Esophagus muscularis mucosa (tissue), 4 donors: ENCODE results near the gene INPP5A. TPM values are rescaled to one million over a fixed set of nuclear protein-coding genes. Genes with fewer than 3 reads are reported as not detected.

Source experiments
- DNase-seq: peaks from one replicate; pipeline ENCODE4 v3.0.0-alpha.2; 2017; ENCODE audit errors: extremely low spot score
- H3K27ac ChIP-seq, 4 donors: fragments of 200-600 bp; sonication (generic); replicated peaks in 1 of 4; 1 replicate in 3 of 4; 2 replicates in 1 of 4; pipeline ENCODE4 v1.5.1; 2016 to 2019; ENCODE audit warnings: mild to moderate bottlenecking in 1 of 4
- H3K27me3 ChIP-seq, 4 donors: fragments of 200-600 bp; sonication (generic); one replicate each; pipeline versions ENCODE4 v1.5.1 to v1.6.0; 2016 to 2019
- H3K36me3 ChIP-seq, 4 donors: fragments of 200-600 bp; sonication (generic); one replicate each; pipeline ENCODE4 v1.5.1; 2016 to 2019
- H3K4me1 ChIP-seq, 4 donors: fragments of 200-600 bp; sonication (generic); one replicate each; pipeline ENCODE4 v1.5.1; 2016 to 2019
- H3K4me3 ChIP-seq, 4 donors: fragments of 200-600 bp; sonication (generic); 1 replicate in 2 of 4; 2 replicates in 2 of 4; pipeline ENCODE4 v1.5.1; 2016 to 2019; ENCODE audit warnings: mild to moderate bottlenecking in 4 of 4, moderate library complexity in 1 of 4
- H3K9me3 ChIP-seq, 4 donors: fragments of 200-600 bp; sonication (generic); 1 replicate in 3 of 4; 2 replicates in 1 of 4; pipeline ENCODE4 v1.5.1; 2016 to 2019
- EP300 ChIP-seq: sonication (generic); formaldehyde crosslinking; IDR thresholded peaks from one replicate; pipeline ENCODE4 v1.6.1; 2017; ENCODE audit warnings: antibody characterized with exemption
- POLR2A ChIP-seq: fragments of 450-650 bp; IDR thresholded peaks from one replicate; pipeline ENCODE4 v1.6.1; 2017; ENCODE audit warnings: antibody characterized with exemption, moderate library complexity, mild to moderate bottlenecking, low read depth
- POLR2AphosphoS5 ChIP-seq, 2 donors: sonication (generic); formaldehyde crosslinking; IDR thresholded peaks; one replicate each; pipeline ENCODE4 v1.6.1; 2017; ENCODE audit warnings: antibody characterized with exemption in 2 of 2
- WGBS: methylation state at CpG from one replicate; pipeline ENCODE4 v1.1.5; 2018; 5-methylcytosine and 5-hydroxymethylcytosine counted together
- intact Hi-C: fragments of 100-400 bp; cut with DNase I; formaldehyde crosslinking; loops from one replicate; pipeline ENCODE4 v1.15.1; 2023
- total RNA-seq, 4 donors: library from RNA; depleted of rRNA; stranded (reverse); fragments of >200 nt; gene quantifications; one replicate each; pipeline versions ENCODE4 v1.1.0 to v1.2.1, GENCODE V29; 2016
- TF ChIP-seq, protein P1 (sequence below), 3 experiments: fragments of 200-600 bp in 2 of 3; fragments of 450-650 bp in 1 of 3; sonication (generic) in 2 of 3; IDR thresholded peaks; one replicate each; pipeline ENCODE4 v1.5.1; 2017 to 2019; ENCODE audit warnings: antibody characterized with exemption in 3 of 3, mild to moderate bottlenecking in 2 of 3, moderate library complexity in 1 of 3

The INPP5A gene
- total RNA-seq, 4 donors from 2014 or later = 234 to 301 (median 245) TPM

DNA sequence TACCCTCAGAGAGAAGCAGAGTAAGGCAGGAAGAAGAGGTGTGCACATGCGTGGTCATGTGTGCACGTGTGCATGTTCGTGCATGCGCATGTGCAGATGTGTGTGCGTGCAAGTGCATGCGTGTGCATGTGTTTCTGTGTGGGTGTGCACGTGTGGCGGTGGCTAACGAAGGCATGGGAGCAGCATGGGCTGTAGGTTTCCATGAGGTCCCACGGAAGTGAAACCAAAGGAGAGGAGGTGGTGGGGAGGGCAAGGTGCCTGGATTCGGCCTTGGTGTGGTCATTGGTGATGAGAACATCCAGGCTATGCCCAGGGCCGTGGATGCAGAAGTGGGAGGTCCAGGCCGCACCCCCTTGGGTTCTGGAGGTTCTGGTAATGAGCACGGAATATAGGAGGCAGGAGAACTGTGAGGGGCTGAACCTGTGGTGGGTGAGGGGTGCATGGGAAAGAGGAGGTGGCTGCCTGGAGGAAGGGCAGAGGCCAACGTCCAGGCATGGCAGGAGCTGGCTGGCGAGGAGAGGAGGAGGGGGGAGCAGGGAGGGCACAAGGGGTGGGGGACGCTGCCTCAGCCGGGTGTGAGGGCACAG lies 2.4 kb upstream of the INPP5A start:
- WGBS = 85% methylated on average over 18 of the region's 18 CpGs
- Histone ChIP-seq H3K27me3 (no peaks in the 10 kb centered on the region), H3K9me3 (peaks cover 0 to 6% (median 0%) of the 10 kb centered on the region in 4 donors), H3K4me1 (peaks cover 34 to 47% (median 43%) of the 10 kb centered on the region in 4 donors), H3K4me3 (peak overlapping the region in 1 of 4 donors; percentile 72), H3K27ac (peak overlapping the region in 2 of 4 donors; percentile 96 to 97), H3K36me3 (no peaks in the 10 kb centered on the region)
- intact Hi-C loops = loop anchor here (5.0 kb wide), 3 partner anchors 73 to 138 kb away; partner anchors contain the start of gene PWWP2B
- DNase-seq = no peak
- TF ChIP-seq, protein P1, sequence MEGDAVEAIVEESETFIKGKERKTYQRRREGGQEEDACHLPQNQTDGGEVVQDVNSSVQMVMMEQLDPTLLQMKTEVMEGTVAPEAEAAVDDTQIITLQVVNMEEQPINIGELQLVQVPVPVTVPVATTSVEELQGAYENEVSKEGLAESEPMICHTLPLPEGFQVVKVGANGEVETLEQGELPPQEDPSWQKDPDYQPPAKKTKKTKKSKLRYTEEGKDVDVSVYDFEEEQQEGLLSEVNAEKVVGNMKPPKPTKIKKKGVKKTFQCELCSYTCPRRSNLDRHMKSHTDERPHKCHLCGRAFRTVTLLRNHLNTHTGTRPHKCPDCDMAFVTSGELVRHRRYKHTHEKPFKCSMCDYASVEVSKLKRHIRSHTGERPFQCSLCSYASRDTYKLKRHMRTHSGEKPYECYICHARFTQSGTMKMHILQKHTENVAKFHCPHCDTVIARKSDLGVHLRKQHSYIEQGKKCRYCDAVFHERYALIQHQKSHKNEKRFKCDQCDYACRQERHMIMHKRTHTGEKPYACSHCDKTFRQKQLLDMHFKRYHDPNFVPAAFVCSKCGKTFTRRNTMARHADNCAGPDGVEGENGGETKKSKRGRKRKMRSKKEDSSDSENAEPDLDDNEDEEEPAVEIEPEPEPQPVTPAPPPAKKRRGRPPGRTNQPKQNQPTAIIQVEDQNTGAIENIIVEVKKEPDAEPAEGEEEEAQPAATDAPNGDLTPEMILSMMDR (IDR thresholded peaks at IDR 0.05) = no peak
- TF ChIP-seq EP300 (no peak), POLR2A (no peak), POLR2AphosphoS5 (IDR thresholded peaks at IDR 0.05) (no peak)

DNA sequence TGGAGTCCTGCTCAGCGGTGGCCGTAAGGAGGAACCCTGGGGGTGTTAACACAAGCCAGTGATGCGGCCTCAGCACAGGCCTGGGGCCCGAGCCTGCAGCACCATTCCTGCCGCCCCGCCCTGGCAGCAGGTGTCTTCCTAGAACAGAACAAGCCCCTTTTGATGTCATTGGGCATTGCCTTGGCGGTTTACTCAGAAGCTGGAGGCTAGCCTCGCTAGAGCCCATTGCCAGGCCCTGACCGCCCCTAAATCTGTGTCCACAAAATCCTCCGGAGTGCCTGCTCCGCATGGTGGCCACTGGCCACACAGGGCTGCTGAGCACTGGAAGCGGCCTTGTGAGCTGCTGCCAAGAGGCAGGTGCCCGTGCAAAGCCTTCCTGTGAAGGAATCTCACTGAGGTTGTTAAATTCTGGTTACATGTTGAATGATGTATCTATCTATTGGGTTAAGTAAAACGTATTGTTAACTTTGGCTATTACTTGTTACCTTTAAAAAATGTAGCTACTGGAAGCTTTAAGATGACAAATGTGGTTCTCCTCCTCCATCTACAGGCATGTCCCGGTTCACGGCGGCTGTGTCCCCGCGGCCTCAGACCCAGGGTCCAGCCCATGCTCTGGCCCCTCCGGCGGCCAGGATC lies 1.2 kb upstream of the INPP5A start:
- Histone ChIP-seq H3K4me1 (peaks cover 46 to 60% (median 55%) of the 10 kb centered on the region in 4 donors), H3K36me3 (no peaks in the 10 kb centered on the region)
- TF ChIP-seq POLR2A (no peak), EP300 (no peak), POLR2AphosphoS5 (IDR thresholded peaks at IDR 0.05) (peak in 1 of 2 donors; percentile 16)
- TF ChIP-seq, protein P1 (IDR thresholded peaks at IDR 0.05) = peak in 1 of 3 experiments; percentile 8

DNA sequence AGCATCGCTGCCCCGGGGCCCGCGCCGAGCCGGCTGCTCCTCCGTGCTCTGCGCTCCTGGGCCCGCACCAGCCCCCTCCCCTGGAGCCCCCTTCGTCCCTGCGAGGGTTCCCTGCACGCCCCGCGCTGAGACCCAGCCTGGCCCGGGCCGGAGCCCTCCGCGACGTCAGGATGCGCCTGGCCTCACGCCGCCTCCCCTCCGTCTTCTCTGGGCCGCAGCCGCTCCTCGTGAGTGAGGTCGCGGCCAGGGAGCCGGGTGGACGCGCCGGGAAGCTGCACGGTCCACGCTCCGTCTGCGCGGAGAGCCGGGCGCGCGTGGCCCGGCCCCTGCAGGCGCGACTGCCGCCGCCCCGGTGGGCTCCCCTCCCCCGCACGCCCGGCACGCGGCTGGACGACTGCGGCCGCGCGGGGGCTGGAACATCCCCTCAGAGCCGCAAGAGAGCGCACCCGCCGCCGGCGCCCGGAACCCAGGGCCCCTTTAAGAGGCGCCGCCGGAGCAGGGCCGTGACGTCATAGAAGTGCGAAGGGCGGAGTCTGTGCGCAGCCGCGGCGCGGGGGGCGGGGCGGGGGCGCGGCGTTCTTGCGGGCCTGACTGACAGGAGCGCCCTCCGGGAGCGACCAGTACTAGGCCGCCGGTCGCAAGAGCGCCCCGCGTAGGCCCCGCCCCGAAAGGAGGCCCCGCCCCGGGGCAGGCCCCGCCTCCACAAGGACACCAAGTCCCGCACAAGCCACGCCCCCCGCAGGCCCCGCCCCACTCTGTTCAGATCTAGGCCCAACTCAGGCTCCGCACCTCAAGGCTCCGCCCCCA lies 507 bp upstream of the INPP5A start:
- no peaks in the 10 kb centered on the region for H3K9me3 ChIP-seq
- H3K4me3 ChIP-seq = peak overlapping the region; percentile 73 to 93 (median 83)
- H3K27ac ChIP-seq = peak overlapping the region; percentile 93 to 98 (median 96)
- peak; percentile 100 for DNase-seq
- no peaks in the 10 kb centered on the region for H3K27me3 ChIP-seq
- WGBS = 0% methylated on average over 14 of the region's 102 CpGs
- intact Hi-C loops = loop anchor here (5.0 kb wide), 3 partner anchors 75 to 140 kb away; partner anchors contain the start of gene PWWP2B
- TF ChIP-seq, protein P1 (IDR thresholded peaks at IDR 0.05) = peak; percentile 31 to 64 (median 44)
- TF ChIP-seq POLR2AphosphoS5 (IDR thresholded peaks at IDR 0.05) = peak; percentile 85 to 90
- no peak for TF ChIP-seq POLR2A
- TF ChIP-seq EP300 = no peak
- no peaks in the 10 kb centered on the region for H3K36me3 ChIP-seq
- peaks cover 52 to 67% (median 63%) of the 10 kb centered on the region in 4 donors for H3K4me1 ChIP-seq

More for the DNA sequence above, 1.2 kb upstream of the INPP5A start:
- intact Hi-C loops = loop anchor here (5.0 kb wide), 3 partner anchors 74 to 139 kb away; partner anchors contain the start of gene PWWP2B
- peak overlapping the region; percentile 93 to 98 (median 96) for H3K27ac ChIP-seq
- H3K27me3 ChIP-seq = no peaks in the 10 kb centered on the region
- H3K9me3 ChIP-seq = no peaks in the 10 kb centered on the region
- WGBS = 45% methylated on average over 18 of the region's 21 CpGs
- DNase-seq = no peak
- peak overlapping the region; percentile 66 to 93 (median 80) for H3K4me3 ChIP-seq

DNA sequence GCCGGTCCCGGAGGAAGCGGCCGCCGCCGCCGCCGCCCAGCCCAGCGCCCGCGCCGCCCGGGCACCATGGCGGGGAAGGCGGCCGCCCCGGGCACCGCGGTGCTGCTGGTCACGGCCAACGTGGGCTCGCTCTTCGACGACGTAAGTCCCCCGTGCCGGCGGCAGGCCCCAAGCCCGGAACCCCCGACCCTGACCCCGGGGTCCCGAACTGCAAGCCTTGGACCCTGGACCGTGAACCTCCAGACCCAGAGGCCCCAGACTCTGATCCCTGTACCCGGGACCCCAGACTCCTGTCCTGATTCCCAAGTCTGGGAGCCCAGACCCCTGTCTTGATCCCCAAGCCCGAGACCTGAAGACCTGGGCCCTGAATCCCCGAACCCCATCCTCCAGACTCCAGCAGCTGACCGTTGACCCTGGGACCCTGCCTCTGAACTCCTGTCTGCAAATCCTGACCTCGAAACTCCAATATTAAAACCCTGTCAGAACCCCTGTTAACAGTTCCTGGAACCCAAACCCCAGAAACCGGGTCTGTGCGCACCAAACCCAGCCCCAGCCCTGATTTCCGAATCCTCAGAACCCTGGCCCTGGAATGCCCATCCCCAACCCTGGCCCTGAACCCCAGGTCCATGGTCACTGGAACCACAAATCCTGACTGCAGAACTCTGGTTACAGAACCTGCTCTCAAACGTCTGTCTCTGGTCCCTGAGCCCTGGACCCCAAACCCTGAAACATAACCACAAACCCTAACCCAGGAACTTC lies 623 bp downstream of the INPP5A start:
- 6% methylated on average over 25 of the region's 42 CpGs for whole genome bisulfite sequencing
- H3K27ac ChIP-seq = peak overlapping the region; percentile 88 to 97 (median 94)
- H3K9me3 ChIP-seq = no peaks in the 10 kb centered on the region
- H3K36me3 ChIP-seq = peaks cover 0 to 4% (median 0%) of the 10 kb centered on the region in 4 donors
- intact Hi-C loops = loop anchor here (5.0 kb wide), 3 partner anchors 76 to 141 kb away; partner anchors contain the start of gene PWWP2B
- peaks cover 58 to 76% (median 74%) of the 10 kb centered on the region in 4 donors for H3K4me1 ChIP-seq
- DNase-seq = no peak
- TF ChIP-seq POLR2AphosphoS5 (IDR thresholded peaks at IDR 0.05) = no peak
- TF ChIP-seq, protein P1 (IDR thresholded peaks at IDR 0.05) = no peak
- no peak for TF ChIP-seq EP300
- no peak for TF ChIP-seq POLR2A
- peak overlapping the region; percentile 73 to 91 (median 83) for H3K4me3 ChIP-seq
- H3K27me3 ChIP-seq = no peaks in the 10 kb centered on the region
